DOHH2 (cell line): ENCODE measurements around the gene LAMB1.

ENCODE experiments used
- H3F3A ChIP-seq: fragments of 200-600 bp; sonication (generic), shearing (Covaris generic); 2 replicates; pipeline ENCODE4 v1.6.0; 2016; ENCODE audit warnings: antibody characterized with exemption, mild to moderate bottlenecking; ENCODE audit not compliant: control insufficient read depth, insufficient read depth
- H3K27ac ChIP-seq: fragments of 200-600 bp; sonication (generic); 2 replicates; pipeline ENCODE4 v1.5.1; 2014; ENCODE audit warnings: low read depth, mild to moderate bottlenecking, low read length, moderate library complexity
- H3K27me3 ChIP-seq: fragments of 200-600 bp; sonication (generic); 2 replicates; pipeline ENCODE4 v1.6.1; 2014; ENCODE audit warnings: mild to moderate bottlenecking, low read length, mixed read lengths; ENCODE audit not compliant: control insufficient read depth
- H3K36me3 ChIP-seq: fragments of 200-600 bp; sonication (generic); 2 replicates; pipeline ENCODE4 v1.6.1; 2014; ENCODE audit warnings: mild to moderate bottlenecking, low read length, moderate library complexity, mixed read lengths; ENCODE audit not compliant: control insufficient read depth
- H3K4me1 ChIP-seq: fragments of 200-600 bp; sonication (generic); 2 replicates; pipeline ENCODE4 v1.6.1; 2014; ENCODE audit warnings: mild to moderate bottlenecking, low read length, mixed read lengths; ENCODE audit not compliant: control insufficient read depth
- H3K4me2 ChIP-seq: fragments of 200-600 bp; sonication (generic); 2 replicates; pipeline ENCODE4 v1.6.0; 2014; ENCODE audit warnings: mild to moderate bottlenecking, low read length, moderate library complexity
- H3K4me3 ChIP-seq: fragments of 200-600 bp; sonication (generic); 2 replicates; pipeline ENCODE4 v1.5.1; 2014; ENCODE audit warnings: mild to moderate bottlenecking, low read length, mixed read lengths
- H3K79me2 ChIP-seq: fragments of 200-600 bp; sonication (generic); 2 replicates; pipeline ENCODE4 v1.6.1; 2014; ENCODE audit warnings: mild to moderate bottlenecking, low read length, mixed read lengths; ENCODE audit not compliant: control insufficient read depth
- H3K9me2 ChIP-seq: fragments of 200-600 bp; sonication (generic); replicated peaks from 2 replicates; pipeline ENCODE4 v1.6.1; 2014; ENCODE audit warnings: mild to moderate bottlenecking, low read length, mixed read lengths; ENCODE audit not compliant: control insufficient read depth
- H3K9me3 ChIP-seq: fragments of 200-600 bp; sonication (generic); 2 replicates; pipeline ENCODE4 v1.6.1; 2014; ENCODE audit warnings: antibody characterized with exemption, low read length, mixed read lengths; ENCODE audit not compliant: control insufficient read depth, insufficient read depth
- H4K20me1 ChIP-seq: fragments of 200-600 bp; sonication (generic); 2 replicates; pipeline ENCODE4 v1.6.0; 2014; ENCODE audit warnings: low read depth, mild to moderate bottlenecking, antibody characterized with exemption, low read length, moderate library complexity; ENCODE audit not compliant: control insufficient read depth, insufficient read depth
- EZH2phosphoT487 ChIP-seq: fragments of 200-600 bp; sonication (generic); IDR thresholded peaks from 2 replicates; pipeline ENCODE4 v1.6.1; 2017; ENCODE audit warnings: borderline replicate concordance, mild to moderate bottlenecking, antibody characterized with exemption, low read length, moderate library complexity, mixed read lengths
- TF ChIP-seq, protein P1 (sequence below): fragments of 200-600 bp; sonication (generic); IDR thresholded peaks from one replicate; pipeline ENCODE4 v1.5.1; 2014; ENCODE audit warnings: antibody characterized with exemption, mild to moderate bottlenecking, low read depth, low read length; ENCODE audit not compliant: poor library complexity, severe bottlenecking

LAMB1 gene

DNA sequence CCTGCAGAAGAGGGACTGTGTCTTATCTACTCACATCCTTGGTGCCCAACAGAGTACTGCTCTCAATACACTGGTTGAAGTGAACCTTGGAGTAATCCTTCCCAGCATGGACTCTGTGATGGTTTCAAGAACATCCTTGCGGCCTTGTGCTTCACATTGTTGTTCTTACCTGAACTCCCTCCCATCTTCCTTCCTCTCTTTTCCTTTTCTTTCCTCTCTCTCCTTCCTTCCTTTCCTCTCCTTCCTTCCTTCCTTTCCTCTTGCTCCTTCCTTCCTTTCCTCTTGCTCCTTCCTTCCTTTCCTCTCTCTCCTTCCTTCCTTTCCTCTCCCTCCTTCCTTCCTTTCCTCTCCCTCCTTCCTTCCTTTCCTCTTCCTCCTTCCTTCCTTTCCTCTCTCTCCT lies 26.3 kb downstream of the LAMB1 start:
- H3K4me2 ChIP-seq = no peak overlapping the region
- no peak overlapping the region for H3K27ac ChIP-seq
- no peaks in the 10 kb centered on the region for H3K9me3 ChIP-seq
- no peaks in the 10 kb centered on the region for H3K36me3 ChIP-seq
- no peaks in the 10 kb centered on the region for H3K27me3 ChIP-seq
- H3K4me3 ChIP-seq = no peak overlapping the region
- H3K79me2 ChIP-seq = no peaks in the 10 kb centered on the region
- H3K9me2 ChIP-seq = no peaks in the 10 kb centered on the region
- no peak for TF ChIP-seq EZH2phosphoT487
- TF ChIP-seq, protein P1, sequence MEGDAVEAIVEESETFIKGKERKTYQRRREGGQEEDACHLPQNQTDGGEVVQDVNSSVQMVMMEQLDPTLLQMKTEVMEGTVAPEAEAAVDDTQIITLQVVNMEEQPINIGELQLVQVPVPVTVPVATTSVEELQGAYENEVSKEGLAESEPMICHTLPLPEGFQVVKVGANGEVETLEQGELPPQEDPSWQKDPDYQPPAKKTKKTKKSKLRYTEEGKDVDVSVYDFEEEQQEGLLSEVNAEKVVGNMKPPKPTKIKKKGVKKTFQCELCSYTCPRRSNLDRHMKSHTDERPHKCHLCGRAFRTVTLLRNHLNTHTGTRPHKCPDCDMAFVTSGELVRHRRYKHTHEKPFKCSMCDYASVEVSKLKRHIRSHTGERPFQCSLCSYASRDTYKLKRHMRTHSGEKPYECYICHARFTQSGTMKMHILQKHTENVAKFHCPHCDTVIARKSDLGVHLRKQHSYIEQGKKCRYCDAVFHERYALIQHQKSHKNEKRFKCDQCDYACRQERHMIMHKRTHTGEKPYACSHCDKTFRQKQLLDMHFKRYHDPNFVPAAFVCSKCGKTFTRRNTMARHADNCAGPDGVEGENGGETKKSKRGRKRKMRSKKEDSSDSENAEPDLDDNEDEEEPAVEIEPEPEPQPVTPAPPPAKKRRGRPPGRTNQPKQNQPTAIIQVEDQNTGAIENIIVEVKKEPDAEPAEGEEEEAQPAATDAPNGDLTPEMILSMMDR = no peak
- no peaks in the 10 kb centered on the region for H4K20me1 ChIP-seq
- H3K4me1 ChIP-seq = no peaks in the 10 kb centered on the region
- H3F3A ChIP-seq = no peaks in the 10 kb centered on the region

DNA sequence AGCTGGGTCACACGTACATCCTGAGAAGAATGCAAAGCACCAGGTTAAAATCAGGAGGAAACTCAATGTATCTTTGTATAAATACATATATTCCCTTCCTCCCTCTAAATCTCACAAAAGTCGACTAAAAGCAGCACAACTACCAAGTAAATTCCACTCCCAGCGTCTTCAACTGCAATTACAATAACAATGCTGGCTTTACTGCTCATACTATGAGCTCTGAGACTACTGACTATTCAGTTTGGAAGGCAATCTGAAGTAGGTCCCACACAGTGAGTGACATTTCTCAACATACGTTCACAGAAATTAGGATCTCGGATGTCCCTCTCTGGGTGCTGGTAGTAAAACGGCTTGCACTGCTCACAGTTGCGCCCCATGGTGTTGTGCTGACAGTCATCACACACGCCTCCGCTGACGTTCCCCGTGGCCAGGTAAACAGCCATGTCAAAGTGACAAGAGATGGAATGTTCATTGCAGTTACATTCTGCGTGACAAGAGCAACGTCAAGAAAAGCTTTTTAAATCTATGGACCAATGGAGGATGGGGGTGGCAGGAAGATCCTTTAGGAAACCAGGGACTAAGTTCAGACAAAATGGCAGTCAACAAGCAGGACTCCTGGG lies 27.5 kb downstream of the LAMB1 start:
- no peaks in the 10 kb centered on the region for H3K9me3 ChIP-seq
- H3F3A ChIP-seq = no peaks in the 10 kb centered on the region
- no peak overlapping the region for H3K27ac ChIP-seq
- H3K79me2 ChIP-seq = no peaks in the 10 kb centered on the region
- no peaks in the 10 kb centered on the region for H3K36me3 ChIP-seq
- no peaks in the 10 kb centered on the region for H3K27me3 ChIP-seq
- H3K4me3 ChIP-seq = no peak overlapping the region
- no peak overlapping the region for H3K4me2 ChIP-seq
- no peaks in the 10 kb centered on the region for H4K20me1 ChIP-seq
- no peaks in the 10 kb centered on the region for H3K9me2 ChIP-seq
- no peak for TF ChIP-seq EZH2phosphoT487
- TF ChIP-seq, protein P1 = no peak
- no peaks in the 10 kb centered on the region for H3K4me1 ChIP-seq

DNA sequence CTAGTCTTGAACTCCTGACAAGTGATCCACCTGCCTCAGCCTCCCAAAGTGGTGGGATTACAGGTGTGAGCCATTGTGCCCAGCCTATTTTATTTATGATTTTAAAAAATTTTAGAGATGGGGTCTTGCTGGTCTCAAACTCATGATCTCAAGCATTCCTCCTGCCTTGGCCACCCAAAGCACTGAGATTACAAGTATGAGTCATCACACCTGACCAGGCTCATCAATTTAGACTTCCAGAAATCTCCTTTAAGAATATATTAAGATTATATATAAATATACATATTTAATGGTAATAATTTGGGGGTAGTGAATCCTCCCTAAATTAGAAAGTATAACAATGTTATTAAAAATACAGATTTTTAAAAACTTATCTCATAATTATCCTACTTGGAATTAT lies 29.1 kb downstream of the LAMB1 start:
- H3K36me3 ChIP-seq = no peaks in the 10 kb centered on the region

More for the DNA sequence above, 29.1 kb downstream of the LAMB1 start:
- H3K4me2 ChIP-seq = no peak overlapping the region
- H3K79me2 ChIP-seq = no peaks in the 10 kb centered on the region
- H3K4me1 ChIP-seq = no peaks in the 10 kb centered on the region
- H3K9me2 ChIP-seq = no peaks in the 10 kb centered on the region
- TF ChIP-seq EZH2phosphoT487 = no peak
- TF ChIP-seq, protein P1 = no peak
- no peak overlapping the region for H3K4me3 ChIP-seq
- H4K20me1 ChIP-seq = no peaks in the 10 kb centered on the region
- H3K9me3 ChIP-seq = no peaks in the 10 kb centered on the region
- H3K27ac ChIP-seq = no peak overlapping the region
- H3F3A ChIP-seq = no peaks in the 10 kb centered on the region
- H3K27me3 ChIP-seq = no peaks in the 10 kb centered on the region
